ENCODE measurements around the gene STAM.
"Not testable (repeated sequence)": the region's sequence is repeated elsewhere in the genome, so short reads cannot be mapped to it uniquely, and the experiment has no call there.

Gene STAM

GRCh38 chr10:17643755-17644484, at the start of gene STAM:
Gene STAM (plus strand): TSS chr10:17644151. CDS start chr10:17644340, 189 bp downstream.
- DNase-seq, result peak; percentile 93

DNA sequence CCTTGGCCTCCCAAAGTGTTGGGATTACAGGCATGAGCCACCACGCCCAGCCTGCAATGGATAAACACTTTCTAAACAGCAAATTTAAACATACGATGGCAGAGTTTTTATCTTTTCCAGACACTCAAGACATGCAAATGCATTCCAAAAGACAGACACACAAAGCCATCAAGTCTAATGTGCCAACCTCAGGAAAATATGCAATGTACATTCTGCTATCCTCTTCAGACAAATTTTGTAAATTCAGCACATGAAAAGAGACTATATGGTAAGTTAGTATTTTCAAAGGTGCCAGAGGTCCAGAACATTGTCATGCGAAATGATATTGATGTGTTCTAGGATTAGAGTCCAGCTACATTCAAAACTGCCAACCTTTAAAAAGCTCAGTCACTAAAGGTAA, 46.6 kb upstream of the STAM start:
- DNase-seq, result no peak

DNA sequence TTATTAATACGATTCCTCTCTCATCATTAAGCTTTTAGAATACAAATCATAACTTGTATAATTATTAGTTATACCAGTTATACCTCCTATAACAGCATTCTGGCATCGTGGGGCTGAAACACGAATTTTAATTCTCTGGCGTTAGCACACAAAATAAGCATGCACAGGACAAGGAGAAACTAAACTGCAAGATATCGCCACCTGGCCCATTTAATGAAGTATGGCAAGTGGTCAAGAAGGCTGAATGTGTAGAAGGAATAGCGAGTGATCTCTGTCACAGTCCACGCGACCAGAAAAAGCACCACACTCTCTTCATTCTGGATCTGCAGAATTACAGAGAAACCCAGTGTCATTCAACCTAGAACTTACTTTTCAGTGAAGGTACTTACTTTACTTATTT, 44.9 kb upstream of the STAM start:
- no peak for DNase-seq

DNA sequence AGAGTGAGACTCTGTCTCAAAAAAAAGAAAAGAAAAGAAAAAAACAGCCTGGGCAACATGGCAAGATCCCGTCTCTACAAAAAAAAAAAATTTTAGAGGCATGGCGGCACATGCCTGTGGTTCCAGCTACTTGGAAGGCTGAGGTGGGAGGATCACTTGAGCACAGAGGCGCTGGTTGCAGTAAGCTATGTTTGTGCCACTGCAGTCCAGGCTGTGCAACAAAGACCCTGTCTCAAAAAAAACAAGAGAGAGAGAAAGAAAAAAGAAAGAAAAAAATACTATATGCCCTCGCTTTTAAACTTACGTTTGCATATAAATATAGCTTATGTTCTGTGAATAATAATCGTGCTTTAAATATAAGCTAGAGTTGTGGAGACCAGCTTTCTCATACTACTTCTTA, 38.0 kb upstream of the STAM start:
- no peak for DNase-seq

DNA sequence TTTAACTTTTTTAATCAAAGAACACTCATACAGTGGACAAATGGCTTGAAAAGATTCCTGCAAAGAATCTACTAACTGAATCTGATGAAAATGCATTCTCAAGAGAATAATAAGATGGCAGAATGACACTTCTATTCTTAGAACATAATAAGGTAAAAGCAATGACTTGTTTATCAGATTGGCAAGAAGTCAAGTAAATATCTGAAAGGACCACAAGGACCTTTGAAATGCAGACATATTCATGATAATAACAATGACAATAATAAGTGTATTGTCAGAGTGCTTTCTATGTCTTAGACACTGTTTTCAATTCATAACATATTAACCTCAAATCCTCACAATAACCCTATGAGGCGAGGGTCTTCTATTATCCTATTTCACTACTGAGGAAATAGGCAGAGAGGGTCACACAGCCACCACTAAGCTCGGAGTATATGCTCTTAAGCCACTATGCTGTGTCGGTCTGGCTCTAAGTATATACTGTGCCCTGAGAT, 37.4 kb upstream of the STAM start:
- no peak for DNase-seq

- DNase-seq, result no peak
Observed at GRCh38 chr10:17607060-17607459, 36.9 kb upstream of the STAM start.

DNA sequence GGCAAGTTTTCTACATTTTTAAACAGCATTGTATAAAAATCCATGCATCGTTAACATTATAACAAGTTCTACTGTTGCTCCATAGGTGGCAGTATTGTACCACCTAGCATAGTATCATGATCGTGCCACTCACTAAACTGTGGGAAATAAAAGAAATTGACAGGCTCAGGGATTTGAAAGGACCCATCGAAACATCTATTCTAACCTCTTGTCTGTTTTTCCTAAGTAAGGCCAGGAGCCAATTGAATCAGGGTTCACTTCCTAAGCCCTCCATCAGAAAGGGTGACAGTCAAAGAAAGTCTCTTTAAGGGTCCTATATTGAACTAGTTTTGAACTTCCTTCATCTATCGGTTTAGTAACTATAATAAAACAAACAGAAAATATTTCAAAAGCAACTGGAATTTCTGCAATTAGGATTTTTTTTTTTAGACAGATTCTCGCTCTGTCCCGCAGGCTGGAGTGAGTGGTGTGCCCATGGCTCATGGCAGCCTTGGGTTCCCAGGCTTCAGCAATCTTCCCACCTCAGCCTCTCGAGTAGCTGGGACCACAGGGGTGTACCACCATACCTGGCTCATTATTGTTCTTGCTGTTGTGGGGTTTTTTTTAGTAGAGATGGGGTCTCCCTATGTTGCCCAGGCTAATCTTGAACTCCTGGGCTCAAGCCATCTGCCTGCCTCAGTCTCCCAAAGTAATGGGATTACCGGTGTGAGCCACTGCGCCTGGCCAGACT, 36.2 kb upstream of the STAM start:
- no peak for DNase-seq

GRCh38 chr10:17609523-17610079, 34.4 kb upstream of the STAM start:
- no peak for DNase-seq

DNA sequence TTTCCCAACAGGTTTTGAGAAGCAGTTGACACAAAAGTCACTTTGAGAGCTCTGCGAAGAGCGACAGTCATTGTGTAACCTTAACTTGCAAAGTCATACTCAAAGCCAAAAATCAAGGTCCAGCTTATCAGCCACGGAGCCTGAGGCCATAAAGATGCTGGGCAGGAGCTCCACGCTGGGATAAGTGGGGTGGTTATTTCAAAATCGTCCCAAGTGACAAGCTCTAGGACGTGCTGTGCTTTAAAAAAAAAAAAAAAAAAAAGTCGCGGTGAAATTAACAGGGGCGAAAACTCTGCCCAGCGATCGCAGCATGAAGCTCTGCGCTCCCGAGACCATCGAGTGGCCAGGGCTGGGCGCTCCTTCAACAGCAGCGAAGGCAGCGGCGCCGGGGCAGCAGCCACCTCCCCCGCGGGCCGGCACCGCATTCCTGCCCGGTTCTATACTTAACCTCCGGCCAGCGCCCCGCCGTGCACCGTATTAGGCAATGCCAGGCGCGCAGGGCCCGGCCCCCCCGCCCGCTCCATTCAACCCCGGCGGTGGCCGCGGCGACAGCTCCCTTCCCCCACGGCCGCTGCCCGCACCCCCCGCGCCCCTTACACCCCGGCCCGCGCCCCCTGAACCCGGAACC, 27.4 kb upstream of the STAM start:
- peak; percentile 46 for DNase-seq

GRCh38 chr10:17617031-17617911, 26.7 kb upstream of the STAM start, which contains the start of gene HACD1:
Gene HACD1 (minus strand): TSS chr10:17617374. CDS start chr10:17617339, 35 bp downstream.
- peak; percentile 63 for DNase-seq

DNA sequence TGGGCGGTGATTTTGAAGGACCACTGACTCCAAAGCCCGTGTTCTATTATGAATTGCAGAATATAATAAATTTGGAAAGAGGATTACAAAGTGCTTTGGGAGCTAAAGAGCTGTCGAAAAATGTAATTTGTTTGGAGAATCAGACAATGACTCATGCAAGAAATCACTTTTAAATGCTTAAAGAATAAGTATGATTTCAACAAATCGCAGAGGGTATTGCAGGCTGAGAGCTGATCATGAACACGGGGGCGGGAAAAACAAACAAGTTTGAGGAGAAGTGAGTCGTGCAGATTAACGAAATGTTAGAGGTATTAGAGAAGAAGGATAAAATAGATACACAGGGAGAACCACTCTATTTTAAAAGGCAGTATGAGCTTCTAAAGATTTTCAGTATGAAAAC, 21.9 kb upstream of the STAM start:
- no peak for DNase-seq

GRCh38 chr10:17624996-17625395, 19.0 kb upstream of the STAM start:
- no peak for DNase-seq

GRCh38 chr10:17626656-17627055, 17.3 kb upstream of the STAM start:
- DNase-seq, result no peak

DNA sequence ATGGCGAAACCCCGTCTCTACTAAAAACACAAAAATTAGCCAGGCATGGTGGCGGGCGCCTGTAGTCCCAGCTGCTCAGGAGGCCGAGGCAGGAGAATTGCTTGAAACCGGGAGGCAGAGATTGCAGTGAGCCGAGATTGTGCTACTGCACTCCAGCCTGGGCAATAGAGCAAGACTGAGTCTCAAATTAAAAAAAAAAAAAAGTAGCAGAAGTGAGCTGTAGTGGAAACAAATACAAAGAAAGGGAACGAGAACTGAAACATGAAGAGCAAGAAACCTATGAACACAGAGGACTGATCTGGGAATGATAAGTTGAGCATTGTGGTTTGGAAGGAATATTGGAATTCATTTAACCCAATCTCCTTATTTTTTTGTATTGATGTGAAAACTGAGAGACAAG, 11.4 kb upstream of the STAM start:
- DNase-seq, result not testable (repeated sequence)

GRCh38 chr10:17633353-17633752, 10.6 kb upstream of the STAM start:
- no peak for DNase-seq

- no peak for DNase-seq
Observed at GRCh38 chr10:17637869-17638268, 6.1 kb upstream of the STAM start.

GRCh38 chr10:17640331-17640816, 3.6 kb upstream of the STAM start:
- DNase-seq, result no peak

DNA sequence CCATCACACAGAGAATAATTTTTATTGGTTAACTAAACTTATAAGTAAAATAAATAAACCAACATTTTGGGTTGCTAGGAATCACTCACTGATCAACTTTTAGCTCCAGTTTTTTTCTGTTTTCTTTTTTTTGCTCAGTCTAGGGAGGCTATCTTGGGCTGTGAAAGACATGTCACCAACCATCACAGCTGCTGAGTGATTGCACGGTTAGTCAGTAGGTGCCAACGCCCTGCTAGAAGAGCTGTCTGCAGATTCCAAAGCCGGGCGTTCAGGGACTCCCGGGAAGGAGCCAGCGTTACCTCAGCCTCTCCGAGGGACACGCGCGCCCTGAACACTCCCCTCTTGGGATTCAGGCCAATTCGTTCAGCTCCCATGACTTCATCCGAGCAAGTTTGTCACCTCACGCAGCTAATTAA, 604 bp upstream of the STAM start:
- no peak for DNase-seq

DNA sequence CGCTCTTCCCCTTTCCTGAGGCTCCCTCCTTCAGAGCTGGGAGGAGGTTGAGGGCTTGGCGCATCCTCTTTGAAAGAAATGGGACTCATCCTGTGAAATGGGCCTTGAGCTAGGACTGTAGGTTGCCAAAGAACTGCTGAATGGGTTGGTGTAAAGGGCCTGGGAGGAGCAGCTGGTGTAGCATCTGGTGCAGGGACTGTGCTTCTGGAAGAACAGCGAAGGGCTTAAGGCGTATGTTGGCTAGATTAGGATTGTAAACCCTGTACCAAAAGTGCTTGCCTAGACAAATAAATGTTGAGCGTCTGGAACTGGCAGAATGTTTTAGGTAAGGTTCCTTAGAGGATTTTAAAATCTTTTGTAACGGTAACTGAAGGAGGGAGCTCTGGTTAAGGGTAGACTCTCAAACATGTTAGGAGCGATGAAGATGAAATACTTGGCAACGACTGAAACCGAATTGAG, 563 bp downstream of the STAM start:
- DNase-seq, result no peak

GRCh38 chr10:17645621-17646345, 1.8 kb downstream of the STAM start:
- no peak for DNase-seq

DNA sequence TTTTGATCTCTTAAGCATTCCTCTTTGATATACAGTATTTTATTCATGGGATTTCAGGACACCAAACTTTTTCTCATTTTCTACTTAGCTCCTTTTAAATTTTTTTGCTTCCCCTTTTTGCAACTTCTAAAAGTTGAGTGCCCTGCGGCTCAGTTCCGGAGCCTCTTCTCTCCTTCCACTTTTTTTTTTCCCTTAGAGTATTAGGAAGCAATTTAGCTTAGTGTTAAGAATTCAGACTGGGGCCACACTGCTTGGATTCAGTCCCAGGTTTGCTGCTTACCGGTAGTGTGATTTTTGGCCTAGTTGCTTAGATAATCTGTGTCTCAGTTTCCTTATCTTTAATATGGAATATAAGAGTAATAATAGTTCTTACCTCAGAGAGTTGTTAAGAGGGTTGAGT, 3.4 kb downstream of the STAM start:
- DNase-seq, result no peak
